ENCODE results near the gene CYP1B1. TPM values are rescaled to one million over a fixed set of nuclear protein-coding genes. Genes with fewer than 3 reads are reported as not detected.

Gene CYP1B1
- total RNA-seq, 1 experiment from 2014 or later = 4.2 TPM

GRCh38 chr2:38029512-38029911, 46.4 kb downstream of the CYP1B1 start (continued):
- TF ChIP-seq IRF1 (CRISPR knock-in tag; IDR thresholded peaks at IDR 0.05) = no peak
- no peak for TF ChIP-seq TCF7 (CRISPR knock-in tag; IDR thresholded peaks at IDR 0.05; ENCODE audit: low read depth)
- TF ChIP-seq CREB1 (CRISPR knock-in tag; IDR thresholded peaks at IDR 0.05) = no peak

GRCh38 chr2:38028829-38029228, 47.1 kb downstream of the CYP1B1 start:
- H3K9me3 Mint-ChIP-seq = no peaks in the 10 kb centered on the region
- no peak overlapping the region for H3K27ac Mint-ChIP-seq
- no peak for ATAC-seq
- H3K4me3 Mint-ChIP-seq = no peak overlapping the region
- DNase-seq (ENCODE audit: low spot score) = no peak
- H3K4me1 Mint-ChIP-seq = peaks cover 10% of the 10 kb centered on the region
- H3K36me3 Mint-ChIP-seq = no peaks in the 10 kb centered on the region
- CTCF ChIA-PET = no interaction called here
- POLR2A ChIA-PET = no interaction called here
- TF ChIP-seq ZNF425 (CRISPR knock-in tag; conservative IDR thresholded peaks at IDR 0.05) (no peak), ZNF317 (CRISPR knock-in tag; IDR thresholded peaks at IDR 0.05; ENCODE audit: borderline replicate concordance, low read depth) (no peak), SOX15 (CRISPR knock-in tag; IDR thresholded peaks at IDR 0.05) (no peak), ZNF219 (CRISPR knock-in tag; IDR thresholded peaks at IDR 0.05; ENCODE audit: borderline replicate concordance) (no peak), TCF7 (CRISPR knock-in tag; IDR thresholded peaks at IDR 0.05; ENCODE audit: low read depth) (no peak)
- no peaks in the 10 kb centered on the region for H3K27me3 Mint-ChIP-seq (ENCODE audit: low read depth)

GRCh38 chr2:38026846-38027245, 49.1 kb downstream of the CYP1B1 start:
- Mint-ChIP-seq H3K27me3 (ENCODE audit: low read depth) (no peaks in the 10 kb centered on the region), H3K4me3 (no peak overlapping the region), H3K9me3 (no peaks in the 10 kb centered on the region), H3K4me1 (peaks cover 10% of the 10 kb centered on the region), H3K27ac (no peak overlapping the region), H3K36me3 (no peaks in the 10 kb centered on the region)
- CTCF ChIA-PET = no interaction called here
- DNase-seq (ENCODE audit: low spot score) = no peak
- TF ChIP-seq NR1H2 (CRISPR knock-in tag; IDR thresholded peaks at IDR 0.05) = no peak
- no peak for TF ChIP-seq AFF4 (CRISPR knock-in tag; IDR thresholded peaks at IDR 0.05; ENCODE audit: borderline replicate concordance)
- TF ChIP-seq ETV6 (CRISPR knock-in tag; IDR thresholded peaks at IDR 0.05) = no peak
- TF ChIP-seq ZNF671 (CRISPR knock-in tag; IDR thresholded peaks at IDR 0.05) = no peak
- no peak for TF ChIP-seq FOXJ3 (CRISPR knock-in tag; IDR thresholded peaks at IDR 0.05; ENCODE audit: borderline replicate concordance)
- no peak for TF ChIP-seq ZNF416 (CRISPR knock-in tag; IDR thresholded peaks at IDR 0.05)
- TF ChIP-seq CTCF (IDR thresholded peaks at IDR 0.05) = no peak
- TF ChIP-seq ARID4B (CRISPR knock-in tag; IDR thresholded peaks at IDR 0.05; ENCODE audit: borderline replicate concordance) = no peak
- no peak for TF ChIP-seq ELF4 (CRISPR knock-in tag; IDR thresholded peaks at IDR 0.05; ENCODE audit: low read depth)
- no peak for TF ChIP-seq JAZF1 (CRISPR knock-in tag; IDR thresholded peaks at IDR 0.05)
- POLR2A ChIA-PET = no interaction called here
- ATAC-seq = no peak

All from WTC11 (cell line).